Endodermal cell (in vitro differentiated cells): Measurements from ENCODE around the gene CDRT4. TPM values are rescaled to one million over a fixed set of nuclear protein-coding genes. Genes with fewer than 3 reads are reported as not detected.
A peak's percentile ranks its signal among the peaks of the same experiment; 100 is the strongest.

Experiments used
- DNase-seq: peaks from one replicate; pipeline ENCODE4 v3.0.0-alpha.2; 2017
- H3K27ac ChIP-seq: 2 replicates; pipeline ENCODE4 v1.5.1; 2013; ENCODE audit warnings: mild to moderate bottlenecking, low read depth, low read length, moderate library complexity
- H3K27me3 ChIP-seq: 2 replicates; pipeline ENCODE4 v1.6.1; 2013; ENCODE audit warnings: mild to moderate bottlenecking, low read length, moderate library complexity; ENCODE audit not compliant: insufficient read depth, control insufficient read depth, poor library complexity, severe bottlenecking
- H3K36me3 ChIP-seq: 2 replicates; pipeline ENCODE4 v1.7.0; 2013; ENCODE audit warnings: mild to moderate bottlenecking, low read length, moderate library complexity; ENCODE audit not compliant: control insufficient read depth, insufficient read depth
- H3K4me1 ChIP-seq: one replicate; pipeline ENCODE4 v1.7.0; 2013; ENCODE audit warnings: low read length; ENCODE audit not compliant: control insufficient read depth, insufficient read depth
- H3K4me3 ChIP-seq: 2 replicates; pipeline ENCODE4 v1.5.1; 2013; ENCODE audit warnings: mild to moderate bottlenecking, low read length, moderate library complexity
- H3K9ac ChIP-seq: 2 replicates; pipeline ENCODE4 v1.6.1; 2013; ENCODE audit warnings: mild to moderate bottlenecking, low read length, moderate library complexity; ENCODE audit not compliant: poor library complexity, severe bottlenecking; ENCODE audit errors: extremely low read depth
- H3K9me3 ChIP-seq: 2 replicates; pipeline ENCODE4 v1.6.1; 2013; ENCODE audit warnings: mild to moderate bottlenecking, low read length, moderate library complexity; ENCODE audit not compliant: control insufficient read depth
- H3K27ac Mint-ChIP-seq: 2 replicates; pipeline ENCODE4 v1.8.0; 2020; ENCODE audit warnings: mixed read lengths
- H3K27me3 Mint-ChIP-seq: 2 replicates; pipeline ENCODE4 v1.8.0; 2021; ENCODE audit warnings: mild to moderate bottlenecking, mixed read lengths; ENCODE audit not compliant: insufficient read depth
- H3K36me3 Mint-ChIP-seq: 2 replicates; pipeline ENCODE4 v1.8.0; 2020; ENCODE audit warnings: low read depth, mixed read lengths
- H3K4me1 Mint-ChIP-seq: 2 replicates; pipeline ENCODE4 v1.8.0; 2020; ENCODE audit warnings: mixed read lengths
- H3K4me3 Mint-ChIP-seq: 2 replicates; pipeline ENCODE4 v1.8.0; 2020; ENCODE audit warnings: mild to moderate bottlenecking, moderate library complexity, mixed read lengths
- H3K9me3 Mint-ChIP-seq: 2 replicates; pipeline ENCODE4 v1.8.0; 2020; ENCODE audit warnings: mild to moderate bottlenecking, mixed read lengths
- CTCF ChIP-seq: fragments of 200-600 bp; sonication (generic); conservative IDR thresholded peaks from 2 replicates; pipeline ENCODE4 v1.5.0; 2021; ENCODE audit warnings: antibody characterized with exemption, mild to moderate bottlenecking
- WGBS, 2 experiments: methylation state at CpG; one replicate each; pipeline versions ENCODE4 v1.1.5 to v1.1.7; 2013; ENCODE audit warnings: missing lambda C conversion rate in 2 of 2, mixed read lengths in 1 of 2; ENCODE audit not compliant: insufficient coverage in 1 of 2, insufficient read length in 1 of 2; 5-methylcytosine and 5-hydroxymethylcytosine counted together
- total RNA-seq, 2 donors: library from RNA; stranded (reverse); fragmentation: NEBNext Ultra II Directional in 1 of 2; extraction: Animal tissue kit (Norgen Biotek cat#: 25700) in 1 of 2; gene quantifications; 2 replicates in 1 of 2; 3 replicates in 1 of 2; pipeline ENCODE4 v1.2.1, GENCODE V29; 2021

The CDRT4 gene
- total RNA-seq, 2 donors from 2014 or later, result 16.4 to 39.7 TPM

GRCh38 chr17:15448580-15448956, 18.9 kb downstream of the CDRT4 start:
- H3K27ac Mint-ChIP-seq, result peak overlapping the region; percentile 26
- H3K4me1 Mint-ChIP-seq, result peaks cover 15% of the 10 kb centered on the region
- Histone ChIP-seq H3K4me3 (no peak overlapping the region), H3K9me3 (no peaks in the 10 kb centered on the region), H3K27me3 (no peaks in the 10 kb centered on the region), H3K9ac (no peak overlapping the region), H3K4me1 (no peaks in the 10 kb centered on the region), H3K27ac (no peak overlapping the region), H3K36me3 (peaks cover 93% of the 10 kb centered on the region)
- TF ChIP-seq CTCF, result no peak
- no peaks in the 10 kb centered on the region for H3K27me3 Mint-ChIP-seq
- 94 to 96% methylated on average over 6 to 7 of the region's 7 CpGs for WGBS, 2 experiments
- H3K36me3 Mint-ChIP-seq, result peaks cover 20% of the 10 kb centered on the region
- H3K4me3 Mint-ChIP-seq, result no peak overlapping the region
- no peaks in the 10 kb centered on the region for H3K9me3 Mint-ChIP-seq
- no peak for DNase-seq

- DNase-seq, result no peak
- no peaks in the 10 kb centered on the region for H3K4me1 ChIP-seq
- peaks cover 91% of the 10 kb centered on the region for H3K36me3 ChIP-seq
- peak overlapping the region; percentile 26 for H3K27ac Mint-ChIP-seq
- no peaks in the 10 kb centered on the region for H3K27me3 ChIP-seq
- peaks cover 20% of the 10 kb centered on the region for H3K36me3 Mint-ChIP-seq
- H3K27me3 Mint-ChIP-seq, result no peaks in the 10 kb centered on the region
- H3K9ac ChIP-seq, result no peak overlapping the region
- WGBS, 2 experiments, result 74 to 95% methylated on average over 5 to 6 of the region's 6 CpGs
- H3K4me3 Mint-ChIP-seq, result no peak overlapping the region
- H3K27ac ChIP-seq, result no peak overlapping the region
- TF ChIP-seq CTCF, result no peak
- no peaks in the 10 kb centered on the region for H3K9me3 Mint-ChIP-seq
- peaks cover 12% of the 10 kb centered on the region for H3K4me1 Mint-ChIP-seq
- H3K9me3 ChIP-seq, result no peaks in the 10 kb centered on the region
- H3K4me3 ChIP-seq, result no peak overlapping the region
These were observed 19.4 kb downstream of the CDRT4 start for GRCh38 chr17:15447928-15448579.

- no peak overlapping the region for H3K9ac ChIP-seq
- 76 to 88% methylated on average over 6 to 10 of the region's 10 CpGs for WGBS, 2 experiments
- no peak overlapping the region for H3K27ac Mint-ChIP-seq
These were observed 21.4 kb downstream of the CDRT4 start for GRCh38 chr17:15446036-15446435.

More at GRCh38 chr17:15446036-15446435, 21.4 kb downstream of the CDRT4 start:
- Histone ChIP-seq H3K4me1 (no peaks in the 10 kb centered on the region), H3K4me3 (no peak overlapping the region), H3K27me3 (no peaks in the 10 kb centered on the region), H3K36me3 (peaks cover 87% of the 10 kb centered on the region), H3K9me3 (no peaks in the 10 kb centered on the region), H3K27ac (no peak overlapping the region)
- H3K36me3 Mint-ChIP-seq, result peaks cover 37% of the 10 kb centered on the region
- H3K4me1 Mint-ChIP-seq, result peaks cover 12% of the 10 kb centered on the region
- H3K4me3 Mint-ChIP-seq, result no peak overlapping the region
- DNase-seq, result peak; percentile 89
- TF ChIP-seq CTCF, result peak; percentile 75
- H3K9me3 Mint-ChIP-seq, result no peaks in the 10 kb centered on the region
- no peaks in the 10 kb centered on the region for H3K27me3 Mint-ChIP-seq
